ENCODE measurements around the gene TEKTIP1.

- TF ChIP-seq SP1 (IDR thresholded peaks at IDR 0.05) (no peak), FOXK2 (IDR thresholded peaks at IDR 0.05) (no peak), NFRKB (IDR thresholded peaks at IDR 0.05) (no peak), BHLHE40 (IDR thresholded peaks at IDR 0.05; ENCODE audit: borderline replicate concordance) (no peak), FOXA1 (IDR thresholded peaks at IDR 0.05) (no peak), ELF4 (IDR thresholded peaks at IDR 0.05) (no peak), PKNOX1 (IDR thresholded peaks at IDR 0.05) (peak; percentile 94)
Measured at GRCh38 chr19:3494051-3494450, 44.9 kb upstream of the TEKTIP1 start.

All from HEK293T (cell line).